GM20431 (cell line): ENCODE measurements around the gene MAPKAPK2.

Experiments used
- in situ Hi-C: fragments of 300-500 bp; cut with MseI, MboI; formaldehyde crosslinking; loops from one replicate; pipeline ENCODE4 v1.15.0; 2020; ENCODE audit warnings: low sequenced_read_pairs; ENCODE audit not compliant: unreplicated experiment

MAPKAPK2 gene

GRCh38 chr1:206735553-206736031, 50.9 kb downstream of the MAPKAPK2 start:
- in situ Hi-C loops: loop anchor here (10.0 to 25.0 kb wide), 2 partner anchors 69 to 177 kb away; partner anchors contain the start of gene FCMR

- in situ Hi-C loops: loop anchor here (10.0 to 25.0 kb wide), 2 partner anchors 68 to 175 kb away; partner anchors contain the start of gene FCMR
These were observed 52.4 kb downstream of the MAPKAPK2 start for GRCh38 chr1:206736878-206737728.

DNA sequence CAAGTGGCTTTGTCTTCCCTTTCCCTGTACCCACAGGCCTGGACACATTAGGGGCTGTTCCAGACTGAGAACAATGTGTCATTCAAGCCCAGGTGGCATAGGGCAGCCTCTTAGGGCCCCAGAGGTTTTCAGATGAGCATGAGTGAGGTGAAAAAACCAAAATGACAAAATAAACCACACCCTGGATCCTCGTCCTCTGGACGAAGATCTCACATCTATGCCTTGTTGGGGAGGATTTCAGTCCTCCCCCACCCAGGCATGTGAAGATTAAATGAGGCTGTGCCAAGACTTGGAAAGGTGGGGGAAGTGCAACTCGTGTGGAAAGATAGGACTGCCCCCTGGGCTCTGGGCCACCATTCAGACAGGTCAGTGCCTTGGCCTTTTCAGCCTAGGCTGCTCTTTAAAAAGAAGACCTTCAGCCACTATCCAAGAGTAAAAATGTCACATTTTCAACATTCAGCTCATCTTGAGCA, 53.1 kb downstream of the MAPKAPK2 start:
- in situ Hi-C loops: loop anchor here (10.0 to 25.0 kb wide), 2 partner anchors 67 to 175 kb away; partner anchors contain the start of gene FCMR

DNA sequence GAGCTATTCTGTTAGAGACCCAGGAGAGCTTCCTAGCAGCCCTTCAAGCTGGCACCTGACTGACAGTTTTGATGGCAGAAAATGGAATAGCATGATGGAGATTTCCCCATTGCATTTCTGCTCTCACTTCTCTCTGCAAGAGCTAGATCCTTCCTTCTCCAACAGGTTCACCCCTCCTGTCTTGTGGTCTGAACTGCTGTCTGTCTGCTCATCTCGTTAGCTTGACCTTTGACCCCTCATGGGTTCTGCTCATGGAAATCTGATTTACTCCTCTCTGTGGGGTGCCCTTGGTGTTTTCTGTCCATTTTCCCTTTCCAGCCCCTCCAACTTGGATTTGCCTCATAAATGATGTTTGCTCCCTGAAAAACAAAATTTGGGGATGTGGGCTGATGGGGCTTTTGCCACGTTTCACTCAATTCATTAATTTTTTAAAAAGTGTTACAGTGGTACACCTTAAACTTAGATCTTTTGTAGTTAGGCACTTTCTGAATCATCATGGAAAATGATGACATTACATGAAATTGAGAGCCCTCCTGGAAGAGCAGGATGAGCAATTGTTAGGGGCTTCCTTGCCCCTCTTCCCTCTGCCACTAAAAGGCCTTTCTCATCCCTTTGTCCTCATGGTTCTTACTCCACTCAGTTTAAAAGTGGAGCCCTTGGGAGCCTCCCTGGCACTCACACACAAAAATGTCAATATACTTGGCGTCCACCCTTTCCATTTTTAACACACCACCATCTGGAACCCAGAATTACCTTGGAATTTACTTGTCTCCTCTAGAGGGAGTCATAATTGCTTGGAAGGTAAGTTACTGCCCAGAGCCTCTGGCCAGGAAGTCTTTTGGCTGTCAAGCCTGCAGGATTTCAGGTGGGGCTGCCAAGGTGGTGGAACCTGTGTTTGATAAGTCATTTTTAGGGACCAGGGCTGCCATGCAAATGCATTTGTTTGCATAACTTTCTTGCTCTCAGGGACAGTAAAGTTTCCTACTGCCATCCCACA, 54.0 kb downstream of the MAPKAPK2 start:
- in situ Hi-C loops: loop anchor here (10.0 to 25.0 kb wide), 2 partner anchors 66 to 174 kb away; partner anchors contain the start of gene FCMR

- in situ Hi-C loops: loop anchor here (10.0 to 25.0 kb wide), 2 partner anchors 65 to 173 kb away; partner anchors contain the start of gene FCMR
These were observed 54.8 kb downstream of the MAPKAPK2 start for GRCh38 chr1:206739411-206740076.

- in situ Hi-C loops: loop anchor here (25.0 kb wide), 1 partner anchor 171 kb away; the partner anchor contains the start of gene FCMR
These were observed 56.5 kb downstream of the MAPKAPK2 start for GRCh38 chr1:206741142-206741701.

DNA sequence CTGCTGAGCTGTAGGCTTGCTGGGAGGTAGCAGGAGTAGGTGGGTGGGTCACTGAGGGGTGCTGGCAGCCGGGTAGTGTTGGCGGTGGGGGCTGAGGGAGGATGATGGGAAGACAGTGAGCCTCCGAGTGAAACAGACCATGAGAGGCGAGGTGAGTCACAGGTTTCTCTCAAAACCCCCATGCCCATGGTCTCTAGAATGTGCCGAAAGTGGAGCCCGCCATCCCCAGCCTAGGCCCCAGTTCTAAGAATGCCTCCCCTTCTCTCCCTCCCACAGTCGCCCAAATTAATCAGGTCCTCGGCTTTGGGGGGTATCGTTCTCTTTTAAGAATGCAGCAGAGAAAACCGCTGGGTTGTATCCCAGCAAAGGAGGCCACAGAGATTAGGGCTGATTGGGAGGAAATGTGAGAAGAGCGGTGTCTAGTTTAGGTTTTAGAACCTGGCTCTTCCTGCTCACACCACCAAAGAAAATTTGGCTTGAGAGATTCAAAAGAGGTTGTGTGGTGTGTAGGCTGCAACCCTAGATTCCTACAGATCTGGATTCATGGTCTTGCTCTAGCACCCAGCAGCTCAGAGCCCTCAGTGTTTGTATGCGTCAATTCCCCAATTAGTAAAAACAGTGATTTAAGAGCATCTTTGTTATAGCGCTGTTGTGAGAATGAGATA, 58.1 kb downstream of the MAPKAPK2 start:
- in situ Hi-C loops: loop anchor here (25.0 kb wide), 1 partner anchor 169 kb away; the partner anchor contains the start of gene FCMR

- in situ Hi-C loops: loop anchor here (25.0 kb wide), 1 partner anchor 168 kb away; the partner anchor contains the start of gene FCMR
These were observed 60.0 kb downstream of the MAPKAPK2 start for GRCh38 chr1:206744683-206745082.

DNA sequence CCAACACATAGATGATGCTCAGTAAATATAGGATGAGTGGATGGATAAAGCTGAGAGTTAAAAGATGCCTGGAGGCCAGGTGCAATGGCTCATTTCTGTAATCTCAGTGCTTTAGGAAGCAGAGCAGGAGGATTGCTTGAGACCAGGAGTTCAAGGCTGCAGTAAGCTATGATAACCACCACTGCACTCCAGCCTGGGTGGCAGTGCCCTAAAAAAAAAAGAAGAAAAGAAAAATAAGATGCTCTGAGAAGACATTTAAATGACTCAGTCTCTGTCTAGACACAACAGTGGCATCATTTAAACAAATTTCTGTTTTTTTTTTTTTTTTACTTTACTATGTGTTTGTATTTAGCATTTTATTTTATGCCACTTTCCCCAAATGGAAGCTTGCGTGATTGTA, 60.6 kb downstream of the MAPKAPK2 start:
- in situ Hi-C loops: loop anchor here (25.0 kb wide), 1 partner anchor 167 kb away; the partner anchor contains the start of gene FCMR

DNA sequence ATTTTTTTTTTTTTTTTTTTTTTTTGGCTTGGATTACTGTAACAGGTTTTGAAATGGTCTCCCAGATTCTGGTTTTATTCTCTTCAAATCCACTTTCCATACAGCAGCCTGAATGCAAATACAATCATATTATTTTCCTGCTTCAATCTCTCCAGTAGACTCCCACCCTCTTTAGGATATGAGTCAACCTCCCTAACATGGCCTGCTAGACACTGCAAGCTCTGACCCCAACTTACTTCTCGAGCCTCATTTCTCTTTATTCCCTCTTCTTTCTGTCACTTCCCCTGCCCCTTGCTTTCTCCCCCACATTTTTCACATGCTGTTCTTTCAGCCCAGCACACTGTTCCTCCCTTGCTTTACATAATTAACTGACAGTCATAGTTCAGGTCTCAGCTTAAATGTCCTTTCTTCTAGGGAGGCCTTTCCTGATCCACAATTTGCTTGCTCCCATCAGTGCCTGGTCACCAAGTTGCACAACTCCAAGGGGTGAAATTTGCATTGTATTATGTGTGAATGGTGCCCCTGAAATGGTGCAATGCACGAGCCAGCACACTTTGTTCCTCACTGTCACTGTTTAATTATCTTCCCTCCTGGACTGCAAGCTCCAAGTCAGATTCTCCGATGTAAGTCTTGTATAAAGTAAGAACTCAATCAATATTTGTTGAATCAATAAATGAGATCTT, 63.8 kb downstream of the MAPKAPK2 start:
- in situ Hi-C loops: loop anchor here (25.0 kb wide), 1 partner anchor 164 kb away; the partner anchor contains the start of gene FCMR

- in situ Hi-C loops: no loop called here
These were observed 67.2 kb downstream of the MAPKAPK2 start for GRCh38 chr1:206751891-206752290.

DNA sequence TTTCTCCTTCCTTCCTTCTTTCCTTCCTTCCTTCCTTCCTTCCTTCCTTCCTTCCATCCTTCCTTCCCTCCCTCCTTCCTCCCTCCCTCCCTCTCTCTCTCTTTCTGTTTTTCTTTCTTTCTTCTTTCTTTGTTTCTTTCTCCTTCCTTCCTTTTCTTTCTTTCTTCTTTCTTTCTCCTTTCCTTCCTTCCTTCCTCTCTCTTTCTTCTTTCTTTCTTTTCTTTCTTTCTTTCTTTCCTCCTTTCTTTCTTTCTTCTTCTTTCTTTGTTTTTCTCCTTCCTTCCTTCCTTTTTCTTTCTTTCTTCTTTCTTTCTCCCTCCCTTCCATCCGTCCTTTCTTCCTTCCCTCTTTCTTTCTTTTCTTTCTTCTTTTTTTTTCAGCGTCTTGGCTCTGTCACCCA, 67.8 kb downstream of the MAPKAPK2 start:
- in situ Hi-C loops: no loop called here

- in situ Hi-C loops: no loop called here
These were observed 68.4 kb downstream of the MAPKAPK2 start for GRCh38 chr1:206753141-206753540.

DNA sequence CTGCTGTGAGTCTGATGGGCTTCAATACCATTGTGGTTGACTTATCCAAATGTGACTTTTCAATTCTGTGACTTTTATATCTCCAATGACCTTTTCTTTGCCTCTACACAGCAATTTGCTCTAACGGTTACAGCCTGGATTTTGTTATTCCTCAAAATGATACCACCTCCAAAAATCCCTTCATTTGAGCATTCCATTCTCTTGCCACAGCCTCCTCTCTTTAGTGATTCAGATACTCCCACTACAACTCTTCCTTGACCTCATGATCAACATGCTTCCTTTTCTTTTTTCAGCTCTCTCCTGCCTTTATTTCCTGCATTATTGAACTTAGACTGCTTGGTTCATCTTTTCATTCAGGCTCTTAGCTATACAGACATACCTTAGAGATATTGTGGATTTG, 69.3 kb downstream of the MAPKAPK2 start:
- in situ Hi-C loops: no loop called here

GRCh38 chr1:206757524-206758266, 73.0 kb downstream of the MAPKAPK2 start:
- in situ Hi-C loops: no loop called here

DNA sequence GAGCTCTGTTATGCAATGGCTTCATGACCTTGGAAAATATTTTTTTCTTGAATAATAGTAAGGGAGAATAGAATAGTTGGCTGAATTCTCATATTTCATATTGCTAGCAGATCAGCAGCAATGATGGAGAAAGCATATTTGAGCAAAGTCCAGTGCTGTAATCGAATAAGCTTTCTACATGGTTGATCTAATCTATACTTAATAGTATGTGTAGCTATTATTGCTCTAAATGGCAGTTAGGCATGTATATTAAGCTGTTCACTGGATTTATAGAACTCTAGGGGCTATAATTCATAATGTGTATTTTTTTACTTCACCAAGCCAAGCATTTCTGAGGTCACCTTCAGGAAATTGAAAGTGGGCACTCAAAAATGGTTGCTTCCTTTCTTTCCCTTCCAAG, 75.9 kb downstream of the MAPKAPK2 start:
- in situ Hi-C loops: no loop called here

GRCh38 chr1:206761159-206761768, 76.6 kb downstream of the MAPKAPK2 start:
- in situ Hi-C loops: no loop called here
